Measurements from ENCODE around the gene IL10RB. TPM values are rescaled to one million over a fixed set of nuclear protein-coding genes. Genes with fewer than 3 reads are reported as not detected.

Gene IL10RB
- total and polyA plus RNA-seq, 2 of the 8 experiments (the other 6 are each of a cell fraction or from before 2014, with no cell fraction given): 2.7 to 3.2 TPM

- no peak for TF ChIP-seq ASH2L (IDR thresholded peaks at IDR 0.05; ENCODE audit: low read length)
- no peak for TF ChIP-seq RBBP5 (IDR thresholded peaks at IDR 0.05; ENCODE audit: borderline replicate concordance, low read depth, low read length)
- no peak for TF ChIP-seq SAP30 (IDR thresholded peaks at IDR 0.05; ENCODE audit: insufficient read depth, insufficient replicate concordance, low read length)
- TF ChIP-seq CBX8 (IDR thresholded peaks at IDR 0.05; ENCODE audit: borderline replicate concordance, low read depth, low read length): no peak
- TF ChIP-seq POLR2AphosphoS5 (IDR thresholded peaks at IDR 0.05; ENCODE audit: low read depth, low read length): no peak
- TF ChIP-seq, protein P1, sequence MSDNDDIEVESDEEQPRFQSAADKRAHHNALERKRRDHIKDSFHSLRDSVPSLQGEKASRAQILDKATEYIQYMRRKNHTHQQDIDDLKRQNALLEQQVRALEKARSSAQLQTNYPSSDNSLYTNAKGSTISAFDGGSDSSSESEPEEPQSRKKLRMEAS (IDR thresholded peaks at IDR 0.05): no peak
- no peak for TF ChIP-seq FOSL1 (IDR thresholded peaks at IDR 0.05; ENCODE audit: insufficient read depth, low read depth, low read length)
- TF ChIP-seq NANOG (IDR thresholded peaks at IDR 0.05; ENCODE audit: insufficient read depth, low read depth, low read length, poor library complexity, severe bottlenecking): no peak
- TF ChIP-seq EZH2 (IDR thresholded peaks at IDR 0.05; ENCODE audit: low read depth, low read length, severe bottlenecking): no peak
Measured at GRCh38 chr21:33327792-33328433, 61.7 kb downstream of the IL10RB start (continued).

Measured in H1 (cell line).